Suprapubic skin (tissue), 4 donors: ENCODE measurements around the gene MECR. TPM values are rescaled to one million over a fixed set of nuclear protein-coding genes. Genes with fewer than 3 reads are reported as not detected.

Source experiments
- DNase-seq, 2 donors: peaks; one replicate each; pipeline ENCODE4 v3.0.0-alpha.2; 2019; ENCODE audit warnings: low spot score in 2 of 2
- H3K27ac ChIP-seq: fragments of 200-600 bp; sonication (generic); one replicate; pipeline ENCODE4 v1.5.1; 2019
- H3K27me3 ChIP-seq: fragments of 200-600 bp; sonication (generic); one replicate; pipeline ENCODE4 v1.5.1; 2019
- H3K36me3 ChIP-seq: fragments of 200-600 bp; sonication (generic); one replicate; pipeline ENCODE4 v1.5.1; 2019
- H3K4me1 ChIP-seq: fragments of 200-600 bp; sonication (generic); one replicate; pipeline ENCODE4 v1.5.1; 2019
- H3K4me3 ChIP-seq: fragments of 200-600 bp; sonication (generic); one replicate; pipeline ENCODE4 v1.5.1; 2019; ENCODE audit warnings: mild to moderate bottlenecking
- H3K9me3 ChIP-seq: fragments of 200-600 bp; sonication (generic); one replicate; pipeline ENCODE4 v1.5.1; 2019
- CTCF ChIP-seq, 2 donors: fragments of 200-600 bp in 1 of 2; fragments of 450-650 bp in 1 of 2; sonication (generic) in 1 of 2; IDR thresholded peaks; one replicate each; pipeline ENCODE4 v1.5.1; 2016 to 2019; ENCODE audit warnings: antibody characterized with exemption in 2 of 2, mild to moderate bottlenecking in 1 of 2, moderate library complexity in 1 of 2
- EP300 ChIP-seq: sonication (generic); formaldehyde crosslinking; IDR thresholded peaks from one replicate; pipeline ENCODE4 v1.6.1; 2017; ENCODE audit warnings: antibody characterized with exemption
- POLR2A ChIP-seq, 2 donors: fragments of 450-650 bp; IDR thresholded peaks; one replicate each; pipeline ENCODE4 v1.6.1; 2017; ENCODE audit warnings: antibody characterized with exemption in 2 of 2, mild to moderate bottlenecking in 2 of 2, moderate library complexity in 2 of 2
- POLR2AphosphoS5 ChIP-seq, 3 donors: sonication (generic); formaldehyde crosslinking; IDR thresholded peaks; one replicate each; pipeline ENCODE4 v1.6.1; 2017; ENCODE audit warnings: antibody characterized with exemption in 3 of 3
- WGBS: methylation state at CpG from one replicate; pipeline ENCODE4 v1.1.5; 2018; 5-methylcytosine and 5-hydroxymethylcytosine counted together
- total RNA-seq, 4 donors: library from RNA; depleted of rRNA; stranded (reverse); fragments of >200 nt; gene quantifications; one replicate each; pipeline ENCODE4 v1.1.0, GENCODE V29; 2016

The MECR gene
- total RNA-seq, 4 donors from 2014 or later, result 23.1 to 39.3 (median 33.6) TPM

- TF ChIP-seq POLR2A (IDR thresholded peaks at IDR 0.05) (no peak), EP300 (no peak), POLR2AphosphoS5 (IDR thresholded peaks at IDR 0.05) (no peak), CTCF (IDR thresholded peaks at IDR 0.05) (no peak)
- H3K4me1 ChIP-seq, result peaks cover 11% of the 10 kb centered on the region
- H3K9me3 ChIP-seq, result no peaks in the 10 kb centered on the region
- 80% methylated on average over 6 of the region's 6 CpGs for WGBS
- no peaks in the 10 kb centered on the region for H3K27me3 ChIP-seq
- no peak overlapping the region for H3K4me3 ChIP-seq
- peaks cover 13% of the 10 kb centered on the region for H3K36me3 ChIP-seq
- DNase-seq, result peak in 1 of 2 donors; percentile 41
- H3K27ac ChIP-seq, result no peak overlapping the region
Measured at GRCh38 chr1:29272147-29272907, 41.6 kb upstream of the MECR start.

GRCh38 chr1:29271724-29272123 lies 41.0 kb upstream of the MECR start:
- H3K27ac ChIP-seq, result no peak overlapping the region
- 4% methylated on average over 7 of the region's 7 CpGs for WGBS

GRCh38 chr1:29270929-29271521 lies 40.3 kb upstream of the MECR start:
- Histone ChIP-seq H3K4me1 (peaks cover 11% of the 10 kb centered on the region), H3K27ac (no peak overlapping the region), H3K36me3 (peaks cover 9% of the 10 kb centered on the region), H3K9me3 (no peaks in the 10 kb centered on the region), H3K4me3 (no peak overlapping the region), H3K27me3 (no peaks in the 10 kb centered on the region)
- TF ChIP-seq EP300 (no peak), POLR2A (IDR thresholded peaks at IDR 0.05) (no peak), POLR2AphosphoS5 (IDR thresholded peaks at IDR 0.05) (no peak), CTCF (IDR thresholded peaks at IDR 0.05) (no peak)
- peak in 1 of 2 donors; percentile 11 for DNase-seq
- WGBS, result 49% methylated on average over 3 of the region's 3 CpGs

More at GRCh38 chr1:29271724-29272123, 41.0 kb upstream of the MECR start:
- Histone ChIP-seq H3K4me1 (peaks cover 11% of the 10 kb centered on the region), H3K27me3 (no peaks in the 10 kb centered on the region), H3K36me3 (peaks cover 13% of the 10 kb centered on the region), H3K9me3 (no peaks in the 10 kb centered on the region), H3K4me3 (no peak overlapping the region)
- no peak for TF ChIP-seq CTCF (IDR thresholded peaks at IDR 0.05)
- peak in 1 of 2 donors; percentile 81 for DNase-seq

- no peaks in the 10 kb centered on the region for H3K9me3 ChIP-seq
- H3K36me3 ChIP-seq, result no peaks in the 10 kb centered on the region
- peak; percentile 18 to 20 for DNase-seq
- H3K27ac ChIP-seq, result no peak overlapping the region
- TF ChIP-seq POLR2AphosphoS5 (IDR thresholded peaks at IDR 0.05) (no peak), POLR2A (IDR thresholded peaks at IDR 0.05) (no peak), CTCF (IDR thresholded peaks at IDR 0.05) (no peak), EP300 (no peak)
- H3K27me3 ChIP-seq, result no peaks in the 10 kb centered on the region
- 75% methylated on average over 8 of the region's 8 CpGs for WGBS
- peaks cover 11% of the 10 kb centered on the region for H3K4me1 ChIP-seq
- H3K4me3 ChIP-seq, result no peak overlapping the region
Measured at GRCh38 chr1:29269382-29269781, 38.6 kb upstream of the MECR start.

- no peak overlapping the region for H3K4me3 ChIP-seq
- no peaks in the 10 kb centered on the region for H3K9me3 ChIP-seq
- peaks cover 11% of the 10 kb centered on the region for H3K4me1 ChIP-seq
- TF ChIP-seq CTCF (IDR thresholded peaks at IDR 0.05), result no peak
- no peak for TF ChIP-seq POLR2AphosphoS5 (IDR thresholded peaks at IDR 0.05)
- TF ChIP-seq EP300, result no peak
- no peak for TF ChIP-seq POLR2A (IDR thresholded peaks at IDR 0.05)
- no peak overlapping the region for H3K27ac ChIP-seq
- H3K36me3 ChIP-seq, result no peaks in the 10 kb centered on the region
- no peaks in the 10 kb centered on the region for H3K27me3 ChIP-seq
- WGBS, result 83% methylated on average over 9 of the region's 9 CpGs
- peak in 1 of 2 donors; percentile 20 for DNase-seq
Measured at GRCh38 chr1:29267321-29268070, 36.8 kb upstream of the MECR start.
